NCI-H187 treated with DMSO at 0.1 percent for 48 hours (cell line): ENCODE measurements around the gene FAM163A.
"Not testable (repeated sequence)": the region's sequence is repeated elsewhere in the genome, so short reads cannot be mapped to it uniquely, and the experiment has no call there.

Experiments used
- DNase-seq: peaks from one replicate; lab custom pipeline; 2025; lab: John Stamatoyannopoulos, UW

FAM163A gene

GRCh38 chr1:179853102-179853501 lies 110.0 kb downstream of the FAM163A start:
- DNase-seq: no peak

DNA sequence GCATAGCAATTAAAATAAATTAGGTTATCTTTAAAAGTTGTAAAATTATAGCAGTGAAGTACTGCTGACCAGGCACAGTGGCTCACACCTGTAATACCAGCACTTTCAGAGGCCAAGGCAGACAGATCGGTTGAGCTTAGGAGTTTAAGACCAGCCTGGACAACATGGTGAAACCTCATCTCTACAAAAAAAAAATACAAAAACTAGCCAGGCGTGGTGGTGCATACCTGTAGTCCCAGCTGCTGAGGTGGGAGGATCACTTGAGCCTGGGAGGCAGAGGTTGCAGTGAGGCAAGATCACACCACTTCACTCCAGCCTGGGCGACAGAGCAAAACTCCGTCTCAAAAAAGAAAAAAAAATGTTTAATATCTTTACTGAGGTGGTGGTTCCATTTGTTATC lies 112.7 kb downstream of the FAM163A start:
- DNase-seq: not testable (repeated sequence)

- no peak for DNase-seq
Observed at GRCh38 chr1:179856296-179856695, 113.2 kb downstream of the FAM163A start.

- no peak for DNase-seq
Observed at GRCh38 chr1:179857009-179857408, 113.9 kb downstream of the FAM163A start.

- DNase-seq: no peak
Observed at GRCh38 chr1:179860652-179861051, 117.6 kb downstream of the FAM163A start.

DNA sequence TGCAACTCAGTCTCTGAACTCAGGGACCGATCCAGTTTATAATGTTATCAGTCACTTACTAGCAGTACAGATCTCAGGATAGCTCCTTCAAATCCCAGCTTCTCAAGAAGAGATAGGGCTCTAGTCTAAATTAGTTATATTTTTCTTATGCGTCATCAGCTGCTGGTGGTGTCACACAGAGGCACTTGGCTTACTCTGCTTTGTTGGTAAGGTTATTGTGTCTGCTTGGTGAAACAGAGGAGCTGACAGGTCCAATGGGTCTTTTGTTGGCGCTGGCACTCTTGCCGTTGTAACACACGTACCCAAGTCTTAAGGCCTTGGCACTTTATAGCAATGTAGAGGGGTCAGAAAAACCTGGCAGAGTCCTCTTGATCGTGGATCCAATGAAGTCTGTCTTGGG lies 122.3 kb downstream of the FAM163A start:
- DNase-seq: no peak
